KMS-11 (cell line): Measurements from ENCODE around the gene SIM1.

ENCODE experiments used
- H2AFZ ChIP-seq: fragments of 200-600 bp; sonication (generic); 2 replicates; pipeline ENCODE4 v1.6.1; 2016; ENCODE audit warnings: antibody characterized with exemption, mixed run types, low read depth
- H3K27ac ChIP-seq: fragments of 200-600 bp; sonication (generic); 2 replicates; pipeline ENCODE4 v1.6.1; 2016; ENCODE audit warnings: mild to moderate bottlenecking, mixed run types
- H3K27me3 ChIP-seq: fragments of 200-600 bp; sonication (generic); 2 replicates; pipeline ENCODE4 v1.6.1; 2017; ENCODE audit warnings: mild to moderate bottlenecking, low read depth, mixed run types, moderate library complexity; ENCODE audit not compliant: insufficient read depth
- H3K36me3 ChIP-seq: fragments of 200-600 bp; sonication (generic); 2 replicates; pipeline ENCODE4 v1.6.1; 2017; ENCODE audit warnings: mild to moderate bottlenecking, mixed run types; ENCODE audit not compliant: insufficient read depth
- H3K4me1 ChIP-seq: fragments of 200-600 bp; sonication (generic); 2 replicates; pipeline ENCODE4 v1.6.1; 2016; ENCODE audit warnings: mild to moderate bottlenecking, low read depth, mixed run types; ENCODE audit not compliant: poor library complexity, severe bottlenecking
- H3K4me2 ChIP-seq: fragments of 200-600 bp; sonication (generic); 2 replicates; pipeline ENCODE4 v1.7.0; 2016; ENCODE audit warnings: mild to moderate bottlenecking, mixed run types
- H3K4me3 ChIP-seq: fragments of 200-600 bp; sonication (generic); IDR thresholded peaks from 2 replicates; pipeline ENCODE4 v1.6.1; 2017; ENCODE audit warnings: low read depth, low read length, mixed read lengths; ENCODE audit not compliant: insufficient read depth
- H3K79me2 ChIP-seq: fragments of 200-600 bp; sonication (generic); 2 replicates; pipeline ENCODE4 v1.6.1; 2016; ENCODE audit warnings: low read depth, mixed run types; ENCODE audit not compliant: insufficient read depth
- H3K9ac ChIP-seq: fragments of 200-600 bp; sonication (generic); 2 replicates; pipeline ENCODE4 v1.6.1; 2016; ENCODE audit warnings: mild to moderate bottlenecking, mixed run types
- H4K20me1 ChIP-seq: fragments of 200-600 bp; sonication (generic); 2 replicates; pipeline ENCODE4 v1.6.1; 2016; ENCODE audit warnings: mild to moderate bottlenecking, mixed run types; ENCODE audit not compliant: insufficient read depth
- CTCF ChIP-seq: fragments of 200-600 bp; sonication (generic); conservative IDR thresholded peaks from 2 replicates; pipeline ENCODE4 v1.6.1; 2017; ENCODE audit warnings: low read depth, mild to moderate bottlenecking, antibody characterized with exemption, low read length, moderate library complexity, mixed read lengths

The SIM1 gene

GRCh38 chr6:100432136-100432535 lies 32.6 kb downstream of the SIM1 start:
- no peak overlapping the region for H3K4me3 ChIP-seq
- H2AFZ ChIP-seq, result no peak overlapping the region
- H3K9ac ChIP-seq, result no peak overlapping the region
- H3K27ac ChIP-seq, result no peak overlapping the region
- TF ChIP-seq CTCF, result no peak
- no peaks in the 10 kb centered on the region for H3K36me3 ChIP-seq
- no peaks in the 10 kb centered on the region for H3K79me2 ChIP-seq
- no peaks in the 10 kb centered on the region for H4K20me1 ChIP-seq
- no peaks in the 10 kb centered on the region for H3K27me3 ChIP-seq
- H3K4me1 ChIP-seq, result no peaks in the 10 kb centered on the region
- no peak overlapping the region for H3K4me2 ChIP-seq

- no peaks in the 10 kb centered on the region for H3K27me3 ChIP-seq
- H3K4me1 ChIP-seq, result no peaks in the 10 kb centered on the region
- no peak overlapping the region for H3K9ac ChIP-seq
- no peak overlapping the region for H2AFZ ChIP-seq
- H3K4me2 ChIP-seq, result no peak overlapping the region
- H4K20me1 ChIP-seq, result no peaks in the 10 kb centered on the region
- no peak overlapping the region for H3K4me3 ChIP-seq
- no peaks in the 10 kb centered on the region for H3K79me2 ChIP-seq
- no peak overlapping the region for H3K27ac ChIP-seq
- no peak for TF ChIP-seq CTCF
- H3K36me3 ChIP-seq, result no peaks in the 10 kb centered on the region
Measured at GRCh38 chr6:100430962-100431361, 33.8 kb downstream of the SIM1 start.

- H3K4me3 ChIP-seq, result no peak overlapping the region
- H3K4me2 ChIP-seq, result no peak overlapping the region
- H4K20me1 ChIP-seq, result no peaks in the 10 kb centered on the region
- TF ChIP-seq CTCF, result no peak
- no peak overlapping the region for H2AFZ ChIP-seq
- no peaks in the 10 kb centered on the region for H3K79me2 ChIP-seq
- no peaks in the 10 kb centered on the region for H3K4me1 ChIP-seq
- H3K27me3 ChIP-seq, result no peaks in the 10 kb centered on the region
- H3K36me3 ChIP-seq, result no peaks in the 10 kb centered on the region
- no peak overlapping the region for H3K9ac ChIP-seq
- H3K27ac ChIP-seq, result no peak overlapping the region
Measured at GRCh38 chr6:100427452-100427851, 37.3 kb downstream of the SIM1 start.

GRCh38 chr6:100426744-100427338 lies 37.9 kb downstream of the SIM1 start:
- Histone ChIP-seq H3K27ac (no peak overlapping the region), H3K36me3 (no peaks in the 10 kb centered on the region), H3K4me2 (no peak overlapping the region), H2AFZ (no peak overlapping the region), H3K27me3 (no peaks in the 10 kb centered on the region), H3K9ac (no peak overlapping the region), H3K79me2 (no peaks in the 10 kb centered on the region), H3K4me3 (no peak overlapping the region), H4K20me1 (no peaks in the 10 kb centered on the region), H3K4me1 (no peaks in the 10 kb centered on the region)
- TF ChIP-seq CTCF, result no peak
